IPS-18a (cell line): Measurements from ENCODE around the gene LYAR.

ENCODE experiments used
- H3K27ac ChIP-seq: one replicate; pipeline ENCODE4 v1.5.1; 2013; ENCODE audit warnings: low read length
- H3K27me3 ChIP-seq: one replicate; pipeline ENCODE4 v1.6.1; 2013; ENCODE audit warnings: mild to moderate bottlenecking, low read length; ENCODE audit not compliant: control insufficient read depth, insufficient read depth
- H3K36me3 ChIP-seq: one replicate; pipeline ENCODE4 v1.6.1; 2013; ENCODE audit warnings: low read depth, low read length; ENCODE audit not compliant: control insufficient read depth
- H3K4me1 ChIP-seq: one replicate; pipeline ENCODE4 v1.6.1; 2013; ENCODE audit warnings: low read depth, low read length; ENCODE audit not compliant: control insufficient read depth
- H3K4me3 ChIP-seq: one replicate; pipeline ENCODE4 v1.5.1; 2013; ENCODE audit warnings: low read length
- H3K9ac ChIP-seq: one replicate; pipeline ENCODE4 v1.6.1; 2013; ENCODE audit warnings: mild to moderate bottlenecking, low read length, moderate library complexity
- H3K9me3 ChIP-seq: one replicate; pipeline ENCODE4 v1.6.1; 2013; ENCODE audit warnings: low read depth, low read length; ENCODE audit not compliant: control insufficient read depth

LYAR gene

GRCh38 chr4:4311193-4311592 is 21.2 kb upstream of the LYAR start:
- no peaks in the 10 kb centered on the region for H3K27me3 ChIP-seq
- H3K36me3 ChIP-seq, result no peaks in the 10 kb centered on the region
- no peak overlapping the region for H3K4me3 ChIP-seq
- H3K9ac ChIP-seq, result no peak overlapping the region
- no peaks in the 10 kb centered on the region for H3K9me3 ChIP-seq
- H3K27ac ChIP-seq, result no peak overlapping the region
- H3K4me1 ChIP-seq, result peaks cover 5% of the 10 kb centered on the region

GRCh38 chr4:4308800-4309441 is 19.0 kb upstream of the LYAR start:
- Histone ChIP-seq H3K4me3 (no peak overlapping the region), H3K9me3 (no peaks in the 10 kb centered on the region), H3K4me1 (no peaks in the 10 kb centered on the region), H3K27ac (no peak overlapping the region), H3K9ac (no peak overlapping the region), H3K27me3 (no peaks in the 10 kb centered on the region), H3K36me3 (no peaks in the 10 kb centered on the region)

- H3K27ac ChIP-seq, result no peak overlapping the region
- no peak overlapping the region for H3K9ac ChIP-seq
- no peaks in the 10 kb centered on the region for H3K4me1 ChIP-seq
- H3K27me3 ChIP-seq, result no peaks in the 10 kb centered on the region
- no peaks in the 10 kb centered on the region for H3K9me3 ChIP-seq
- H3K36me3 ChIP-seq, result peaks cover 8% of the 10 kb centered on the region
- H3K4me3 ChIP-seq, result no peak overlapping the region
Observed at GRCh38 chr4:4306920-4307319, 17.0 kb upstream of the LYAR start.

- H3K27me3 ChIP-seq, result no peaks in the 10 kb centered on the region
- no peak overlapping the region for H3K9ac ChIP-seq
- H3K4me3 ChIP-seq, result no peak overlapping the region
- H3K9me3 ChIP-seq, result no peaks in the 10 kb centered on the region
- H3K27ac ChIP-seq, result no peak overlapping the region
- H3K36me3 ChIP-seq, result peaks cover 8% of the 10 kb centered on the region
- no peaks in the 10 kb centered on the region for H3K4me1 ChIP-seq
Observed at GRCh38 chr4:4302416-4302815, 12.5 kb upstream of the LYAR start.

- H3K27me3 ChIP-seq, result no peaks in the 10 kb centered on the region
- no peaks in the 10 kb centered on the region for H3K9me3 ChIP-seq
- no peak overlapping the region for H3K27ac ChIP-seq
- H3K36me3 ChIP-seq, result peaks cover 8% of the 10 kb centered on the region
- H3K4me3 ChIP-seq, result no peak overlapping the region
- H3K4me1 ChIP-seq, result no peaks in the 10 kb centered on the region
- H3K9ac ChIP-seq, result no peak overlapping the region
Observed at GRCh38 chr4:4302001-4302400, 12.0 kb upstream of the LYAR start.

GRCh38 chr4:4299006-4299405 is 9.1 kb upstream of the LYAR start:
- Histone ChIP-seq H3K4me3 (no peak overlapping the region), H3K9ac (no peak overlapping the region), H3K9me3 (no peaks in the 10 kb centered on the region), H3K27ac (no peak overlapping the region), H3K27me3 (no peaks in the 10 kb centered on the region), H3K4me1 (no peaks in the 10 kb centered on the region), H3K36me3 (peaks cover 8% of the 10 kb centered on the region)

- Histone ChIP-seq H3K9ac (no peak overlapping the region), H3K4me3 (no peak overlapping the region), H3K9me3 (no peaks in the 10 kb centered on the region), H3K27me3 (no peaks in the 10 kb centered on the region), H3K27ac (no peak overlapping the region), H3K36me3 (peaks cover 4% of the 10 kb centered on the region), H3K4me1 (peaks cover under 1% of the 10 kb centered on the region)
Observed at GRCh38 chr4:4296283-4296846, 6.4 kb upstream of the LYAR start.

GRCh38 chr4:4293279-4293678 is 3.3 kb upstream of the LYAR start:
- Histone ChIP-seq H3K4me3 (no peak overlapping the region), H3K27me3 (no peaks in the 10 kb centered on the region), H3K27ac (no peak overlapping the region), H3K9me3 (no peaks in the 10 kb centered on the region), H3K36me3 (peaks cover 4% of the 10 kb centered on the region), H3K4me1 (peaks cover 10% of the 10 kb centered on the region), H3K9ac (no peak overlapping the region)

- peaks cover 10% of the 10 kb centered on the region for H3K4me1 ChIP-seq
- H3K36me3 ChIP-seq, result peaks cover 22% of the 10 kb centered on the region
- peak overlapping the region; percentile 93 for H3K4me3 ChIP-seq
- no peaks in the 10 kb centered on the region for H3K27me3 ChIP-seq
- no peaks in the 10 kb centered on the region for H3K9me3 ChIP-seq
- peak overlapping the region; percentile 33 for H3K27ac ChIP-seq
- peak overlapping the region; percentile 88 for H3K9ac ChIP-seq
Observed at GRCh38 chr4:4289597-4289940, 385 bp downstream of the LYAR start.

GRCh38 chr4:4289055-4289454 is 899 bp downstream of the LYAR start:
- H3K36me3 ChIP-seq, result peaks cover 27% of the 10 kb centered on the region
- no peaks in the 10 kb centered on the region for H3K9me3 ChIP-seq
- no peaks in the 10 kb centered on the region for H3K27me3 ChIP-seq
- H3K4me1 ChIP-seq, result peaks cover 10% of the 10 kb centered on the region
- peak overlapping the region; percentile 93 for H3K4me3 ChIP-seq
- H3K27ac ChIP-seq, result no peak overlapping the region
- H3K9ac ChIP-seq, result peak overlapping the region; percentile 88

- Histone ChIP-seq H3K4me3 (no peak overlapping the region), H3K4me1 (peaks cover 10% of the 10 kb centered on the region)
Observed at GRCh38 chr4:4288098-4288497, 1.9 kb downstream of the LYAR start.

More at GRCh38 chr4:4288098-4288497, 1.9 kb downstream of the LYAR start:
- H3K36me3 ChIP-seq, result peaks cover 35% of the 10 kb centered on the region
- H3K9me3 ChIP-seq, result no peaks in the 10 kb centered on the region
- no peak overlapping the region for H3K27ac ChIP-seq
- no peaks in the 10 kb centered on the region for H3K27me3 ChIP-seq
- no peak overlapping the region for H3K9ac ChIP-seq
